ENCODE results near the gene POLL. TPM values are rescaled to one million over a fixed set of nuclear protein-coding genes. Genes with fewer than 3 reads are reported as not detected.
A peak's percentile ranks its signal among the peaks of the same experiment; 100 is the strongest.

Gene POLL
- total RNA-seq, 1 experiment from 2014 or later: 35.5 TPM

- BruUV-seq (replicated peaks): no TSS peak
- POLR2A ChIA-PET: interaction anchor here (0.9 kb wide), 1 partner anchor 12 kb away, joined by 4 read pairs; the partner anchor contains the start of genes DPCD and POLL
- Histone ChIP-seq H3K4me1 (peaks cover 3% of the 10 kb centered on the region; the same call in 1 of the 2 replicates), H3K4me3 (ENCODE audit: low read depth, low read length) (no peak overlapping the region), H3K27me3 (replicated peaks; ENCODE audit: control insufficient read depth, insufficient read depth, low read length) (no peaks in the 10 kb centered on the region), H3K9me3 (no peaks in the 10 kb centered on the region), H3K36me3 (ENCODE audit: control insufficient read depth, insufficient read depth, low read length) (no peaks in the 10 kb centered on the region)
- Mint-ChIP-seq H3K27me3 (ENCODE audit: insufficient read depth, unreplicated experiment) (no peaks in the 10 kb centered on the region), H3K4me3 (ENCODE audit: unreplicated experiment) (no peak overlapping the region), H3K36me3 (ENCODE audit: insufficient read depth, unreplicated experiment) (peaks cover 14% of the 10 kb centered on the region), H3K9me3 (ENCODE audit: unreplicated experiment) (no peaks in the 10 kb centered on the region), H3K4me1 (ENCODE audit: low read depth, unreplicated experiment) (no peaks in the 10 kb centered on the region), H3K27ac (ENCODE audit: unreplicated experiment) (no peak overlapping the region)
- TF ChIP-seq CTCF (IDR thresholded peaks at IDR 0.05; ENCODE audit: insufficient read depth in 1 of 2, low read depth in 1 of 2, low read length in 1 of 2, severe bottlenecking in 1 of 2, unreplicated experiment in 1 of 2): no peak
- no peak for DNase-seq
- intact Hi-C loops (cut with micrococcal nuclease; ENCODE audit: unreplicated experiment): no loop called here
- CTCF ChIA-PET: interaction anchor here (0.6 to 0.9 kb wide), 3 partner anchors 27 to 506 kb away, joined by 3 to 10 read pairs (median 3); no protein-coding TSS in a partner anchor
These were observed 12.4 kb downstream of the POLL start for GRCh38 chr10:101575580-101576210.

- intact Hi-C loops (cut with micrococcal nuclease; ENCODE audit: unreplicated experiment): no loop called here
- Mint-ChIP-seq H3K9me3 (ENCODE audit: unreplicated experiment) (no peaks in the 10 kb centered on the region), H3K27ac (ENCODE audit: unreplicated experiment) (no peak overlapping the region), H3K27me3 (ENCODE audit: insufficient read depth, unreplicated experiment) (no peaks in the 10 kb centered on the region), H3K36me3 (ENCODE audit: insufficient read depth, unreplicated experiment) (peaks cover 14% of the 10 kb centered on the region), H3K4me1 (ENCODE audit: low read depth, unreplicated experiment) (no peaks in the 10 kb centered on the region), H3K4me3 (ENCODE audit: unreplicated experiment) (no peak overlapping the region)
- H3K4me3 ChIP-seq (ENCODE audit: low read depth, low read length): no peak overlapping the region
- DNase-seq: no peak
- H3K27me3 ChIP-seq (replicated peaks; ENCODE audit: control insufficient read depth, insufficient read depth, low read length): no peaks in the 10 kb centered on the region
- peaks cover 6% of the 10 kb centered on the region; the same call in 1 of the 2 replicates for H3K4me1 ChIP-seq
- ChIA-PET CTCF (no interaction called here), POLR2A (interaction anchor here (0.9 kb wide), 1 partner anchor 13 kb away, joined by 4 read pairs; the partner anchor contains the start of genes DPCD and POLL)
- H3K9me3 ChIP-seq: no peaks in the 10 kb centered on the region
- BruUV-seq (replicated peaks): no TSS peak
- no peak for TF ChIP-seq CTCF (IDR thresholded peaks at IDR 0.05; ENCODE audit: insufficient read depth in 1 of 2, low read depth in 1 of 2, low read length in 1 of 2, severe bottlenecking in 1 of 2, unreplicated experiment in 1 of 2)
- H3K36me3 ChIP-seq (ENCODE audit: control insufficient read depth, insufficient read depth, low read length): no peaks in the 10 kb centered on the region
These were observed 13.0 kb downstream of the POLL start for GRCh38 chr10:101575091-101575490.

- Mint-ChIP-seq H3K4me1 (ENCODE audit: low read depth, unreplicated experiment) (no peaks in the 10 kb centered on the region), H3K4me3 (ENCODE audit: unreplicated experiment) (peak overlapping the region; percentile 12), H3K36me3 (ENCODE audit: insufficient read depth, unreplicated experiment) (peaks cover 21% of the 10 kb centered on the region), H3K27me3 (ENCODE audit: insufficient read depth, unreplicated experiment) (peaks cover 3% of the 10 kb centered on the region), H3K27ac (ENCODE audit: unreplicated experiment) (peak overlapping the region; percentile 40), H3K9me3 (ENCODE audit: unreplicated experiment) (no peaks in the 10 kb centered on the region)
- no peak for DNase-seq
- no TSS peak for BruUV-seq (replicated peaks)
- Histone ChIP-seq H3K27me3 (replicated peaks; ENCODE audit: control insufficient read depth, insufficient read depth, low read length) (no peaks in the 10 kb centered on the region), H3K4me1 (peaks cover 6% of the 10 kb centered on the region; the same call in 1 of the 2 replicates), H3K9me3 (no peaks in the 10 kb centered on the region), H3K36me3 (ENCODE audit: control insufficient read depth, insufficient read depth, low read length) (no peaks in the 10 kb centered on the region), H3K4me3 (ENCODE audit: low read depth, low read length) (no peak overlapping the region)
- TF ChIP-seq CTCF (IDR thresholded peaks at IDR 0.05; ENCODE audit: insufficient read depth in 1 of 2, low read depth in 1 of 2, low read length in 1 of 2, severe bottlenecking in 1 of 2, unreplicated experiment in 1 of 2): no peak
- POLR2A ChIA-PET: no interaction called here
- CTCF ChIA-PET: no interaction called here
- intact Hi-C loops (cut with micrococcal nuclease; ENCODE audit: unreplicated experiment): loop anchor here (5.0 kb wide), 1 partner anchor 272 kb away; no protein-coding TSS in a partner anchor
These were observed 13.9 kb downstream of the POLL start for GRCh38 chr10:101573885-101574753.
